ENCODE results near the gene PTBP3.

DNA sequence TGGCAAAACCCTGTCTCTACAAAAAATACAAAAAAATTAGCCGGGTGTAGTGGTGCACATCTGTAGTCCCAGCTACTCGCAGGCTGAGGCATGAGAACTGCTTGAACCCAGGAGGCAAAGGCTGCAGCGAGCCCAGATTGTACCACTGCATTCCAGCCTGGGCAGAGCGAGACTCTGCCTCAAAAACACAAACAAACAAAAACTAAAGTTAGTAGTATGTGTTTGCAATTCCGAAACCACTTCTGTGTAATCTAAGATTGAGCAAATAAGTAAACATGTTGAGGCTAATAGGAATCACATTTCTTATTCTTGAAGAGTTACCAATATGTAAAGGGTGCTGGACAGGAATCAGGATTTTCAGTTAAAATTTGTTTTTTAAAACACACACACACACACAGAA lies 88.3 kb downstream of the PTBP3 start:
- TF ChIP-seq POLR2AphosphoS5 (IDR thresholded peaks at IDR 0.05; ENCODE audit: low read depth, low read length) (no peak), CTCF (IDR thresholded peaks at IDR 0.05) (no peak), RCOR1 (IDR thresholded peaks at IDR 0.05; ENCODE audit: low read length) (no peak), TCF12 (IDR thresholded peaks at IDR 0.05) (no peak)
